Neural progenitor cell (in vitro differentiated cells): ENCODE data around the gene CD74. TPM values are rescaled to one million over a fixed set of nuclear protein-coding genes. Genes with fewer than 3 reads are reported as not detected.

Experiments
- DNase-seq: peaks from one replicate; pipeline ENCODE4 v3.0.0-alpha.2; 2016; ENCODE audit warnings: low spot score
- H2AFZ ChIP-seq: fragments of 200-600 bp; sonication (generic); replicated peaks from 2 replicates; pipeline ENCODE4 v1.6.1; 2016; ENCODE audit warnings: antibody characterized with exemption
- H3F3A ChIP-seq: fragments of 200-600 bp; sonication (generic); 2 replicates; pipeline ENCODE4 v1.6.1; 2016; ENCODE audit warnings: antibody characterized with exemption, low read depth
- H3K27ac ChIP-seq: fragments of 200-600 bp; sonication (generic); 2 replicates; pipeline ENCODE4 v1.5.1; 2016; ENCODE audit warnings: mild to moderate bottlenecking
- H3K27me3 ChIP-seq: fragments of 200-600 bp; sonication (generic); 2 replicates; pipeline ENCODE4 v1.6.1; 2016; ENCODE audit warnings: mild to moderate bottlenecking, moderate library complexity
- H3K36me3 ChIP-seq: fragments of 200-600 bp; sonication (generic); 2 replicates; pipeline ENCODE4 v1.5.1; 2016
- H3K4me1 ChIP-seq: fragments of 200-600 bp; sonication (generic); 2 replicates; pipeline ENCODE4 v1.6.1; 2016; ENCODE audit warnings: mixed run types
- H3K4me2 ChIP-seq: fragments of 200-600 bp; sonication (generic); 2 replicates; pipeline ENCODE4 v1.6.1; 2016
- H3K4me3 ChIP-seq: fragments of 200-600 bp; sonication (generic); 2 replicates; pipeline ENCODE4 v1.5.1; 2016
- H3K79me2 ChIP-seq: fragments of 200-600 bp; sonication (generic); 2 replicates; pipeline ENCODE4 v1.6.1; 2016; ENCODE audit warnings: low read depth
- H3K9ac ChIP-seq: fragments of 200-600 bp; sonication (generic); 2 replicates; pipeline ENCODE4 v1.6.1; 2016
- H3K9me3 ChIP-seq: fragments of 200-600 bp; sonication (generic); 2 replicates; pipeline ENCODE4 v1.5.1; 2016; ENCODE audit warnings: low read depth
- H4K20me1 ChIP-seq: fragments of 200-600 bp; sonication (generic); 2 replicates; pipeline ENCODE4 v1.6.1; 2016; ENCODE audit warnings: low read depth
- H3K27ac Mint-ChIP-seq: 3 replicates; pipeline ENCODE4 v1.8.0; 2021; ENCODE audit warnings: mixed read lengths
- H3K27me3 Mint-ChIP-seq: 2 replicates; pipeline ENCODE4 v1.8.0; 2022; ENCODE audit warnings: low read depth, mild to moderate bottlenecking, inconsistent platforms, moderate library complexity, mixed read lengths; ENCODE audit not compliant: insufficient read depth
- H3K36me3 Mint-ChIP-seq: 3 replicates; pipeline ENCODE4 v1.8.0; 2021; ENCODE audit warnings: mixed read lengths
- H3K4me1 Mint-ChIP-seq: 3 replicates; pipeline ENCODE4 v1.8.0; 2021; ENCODE audit warnings: mixed read lengths
- H3K4me3 Mint-ChIP-seq: 3 replicates; pipeline ENCODE4 v1.8.0; 2021; ENCODE audit warnings: mild to moderate bottlenecking, moderate library complexity, mixed read lengths
- H3K9me3 Mint-ChIP-seq: 3 replicates; pipeline ENCODE4 v1.8.0; 2020; ENCODE audit warnings: mixed read lengths
- CTCF ChIP-seq: fragments of 200-600 bp; sonication (generic); IDR thresholded peaks from 2 replicates; pipeline ENCODE4 v1.5.1; 2017; ENCODE audit warnings: antibody characterized with exemption, mild to moderate bottlenecking
- EZH2 ChIP-seq: fragments of 200-600 bp; sonication (generic); IDR thresholded peaks from 2 replicates; pipeline ENCODE4 v1.6.1; 2017; ENCODE audit warnings: antibody characterized with exemption, mild to moderate bottlenecking, moderate library complexity
- EZH2phosphoT487 ChIP-seq: fragments of 200-600 bp; sonication (generic); IDR thresholded peaks from 2 replicates; pipeline ENCODE4 v1.6.1; 2017; ENCODE audit warnings: antibody characterized with exemption
- total RNA-seq: library from RNA; depleted of rRNA; stranded (reverse); fragments of >200 nt; gene quantifications from 2 replicates; pipeline ENCODE4 v1.2.3, GENCODE V29; 2015; ENCODE audit warnings: low replicate concordance

Gene CD74
- total RNA-seq, 1 donor from 2014 or later, result 9.8 TPM

- H3K36me3 ChIP-seq, result no peaks in the 10 kb centered on the region
- no peaks in the 10 kb centered on the region for H3K27me3 ChIP-seq
- TF ChIP-seq CTCF (no peak), EZH2phosphoT487 (no peak), EZH2 (no peak)
- no peaks in the 10 kb centered on the region for H3K9me3 ChIP-seq
- peaks cover 20% of the 10 kb centered on the region for H3K4me1 ChIP-seq
- Mint-ChIP-seq H3K27me3 (no peaks in the 10 kb centered on the region), H3K4me3 (no peak overlapping the region), H3K36me3 (no peaks in the 10 kb centered on the region), H3K4me1 (peaks cover 27% of the 10 kb centered on the region), H3K9me3 (no peaks in the 10 kb centered on the region), H3K27ac (no peak overlapping the region)
- peaks cover 32% of the 10 kb centered on the region for H3F3A ChIP-seq
- H2AFZ ChIP-seq, result peak overlapping the region; percentile 100
- no peak for DNase-seq
- H3K4me2 ChIP-seq, result peak overlapping the region; percentile 69
- no peaks in the 10 kb centered on the region for H4K20me1 ChIP-seq
- H3K4me3 ChIP-seq, result peak overlapping the region; percentile 36
- H3K9ac ChIP-seq, result no peak overlapping the region
- no peak overlapping the region for H3K27ac ChIP-seq
- no peaks in the 10 kb centered on the region for H3K79me2 ChIP-seq
Observed at GRCh38 chr5:150413176-150413901, 629 bp upstream of the CD74 start.

GRCh38 chr5:150411245-150411979, 1.3 kb downstream of the CD74 start:
- Mint-ChIP-seq H3K36me3 (no peaks in the 10 kb centered on the region), H3K27ac (no peak overlapping the region), H3K4me1 (peaks cover 27% of the 10 kb centered on the region), H3K4me3 (no peak overlapping the region), H3K9me3 (no peaks in the 10 kb centered on the region), H3K27me3 (peaks cover 2% of the 10 kb centered on the region)
- Histone ChIP-seq H3K27ac (no peak overlapping the region), H3K4me2 (no peak overlapping the region), H3K9me3 (no peaks in the 10 kb centered on the region), H3F3A (peaks cover 32% of the 10 kb centered on the region), H3K79me2 (no peaks in the 10 kb centered on the region), H3K36me3 (no peaks in the 10 kb centered on the region), H2AFZ (no peak overlapping the region), H3K4me3 (no peak overlapping the region), H3K9ac (no peak overlapping the region), H3K4me1 (peaks cover 20% of the 10 kb centered on the region), H4K20me1 (no peaks in the 10 kb centered on the region), H3K27me3 (no peaks in the 10 kb centered on the region)
- peak; percentile 21 for DNase-seq
- no peak for TF ChIP-seq EZH2phosphoT487
- no peak for TF ChIP-seq EZH2
- no peak for TF ChIP-seq CTCF

DNA sequence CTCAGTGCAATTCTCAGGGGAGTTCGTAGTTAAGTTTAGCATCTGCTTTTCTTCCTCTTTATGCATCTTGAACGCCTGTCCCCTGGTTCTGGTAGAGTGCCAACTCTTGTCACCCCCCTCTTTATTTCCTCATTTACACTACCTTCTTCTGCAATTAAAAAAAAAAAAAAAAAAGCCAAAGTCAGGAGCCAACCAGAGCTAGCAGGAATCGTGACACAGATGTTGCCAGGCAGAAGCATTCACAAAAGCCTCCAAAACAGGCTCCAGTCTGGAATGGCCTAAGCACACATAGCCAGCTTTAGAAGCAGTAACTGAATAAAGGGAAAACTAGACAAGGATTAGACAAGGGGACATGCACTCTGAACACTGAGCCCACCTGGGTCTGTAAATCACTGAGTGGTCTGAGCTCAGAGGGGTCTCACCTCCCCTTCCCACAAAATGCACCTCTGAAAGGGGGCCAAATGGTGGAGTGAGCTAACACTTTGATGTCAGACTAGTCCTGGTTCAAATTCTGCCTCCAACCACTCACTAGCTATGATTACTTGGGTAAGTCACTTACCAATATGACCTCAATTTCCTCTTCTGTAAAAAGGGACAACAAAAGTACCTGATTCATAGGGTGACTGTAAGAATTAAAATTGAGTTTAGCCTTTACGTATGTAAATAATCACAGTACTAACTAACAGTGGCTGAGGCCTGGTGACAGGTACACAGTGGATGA, 2.0 kb downstream of the CD74 start:
- Mint-ChIP-seq H3K27ac (peak overlapping the region; percentile 46), H3K4me1 (peaks cover 27% of the 10 kb centered on the region), H3K27me3 (peaks cover 5% of the 10 kb centered on the region), H3K4me3 (peak overlapping the region; percentile 48), H3K36me3 (no peaks in the 10 kb centered on the region), H3K9me3 (no peaks in the 10 kb centered on the region)
- H3K27ac ChIP-seq, result no peak overlapping the region
- no peaks in the 10 kb centered on the region for H3K79me2 ChIP-seq
- H3K4me2 ChIP-seq, result peak overlapping the region; percentile 61
- no peaks in the 10 kb centered on the region for H3K27me3 ChIP-seq
- H3K9ac ChIP-seq, result no peak overlapping the region
- H3K9me3 ChIP-seq, result no peaks in the 10 kb centered on the region
- H4K20me1 ChIP-seq, result no peaks in the 10 kb centered on the region
- peak overlapping the region; percentile 65 for H2AFZ ChIP-seq
- peaks cover 32% of the 10 kb centered on the region for H3F3A ChIP-seq
- H3K4me3 ChIP-seq, result no peak overlapping the region
- peaks cover 20% of the 10 kb centered on the region for H3K4me1 ChIP-seq
- TF ChIP-seq CTCF (no peak), EZH2 (no peak), EZH2phosphoT487 (no peak)
- peak; percentile 87 for DNase-seq
- no peaks in the 10 kb centered on the region for H3K36me3 ChIP-seq
